Astrocyte of the hippocampus (primary cell): ENCODE results near the gene APBB1.
"Not testable (repeated sequence)": the region's sequence is repeated elsewhere in the genome, so short reads cannot be mapped to it uniquely, and the experiment has no call there.

Source experiments
- DNase-seq: peaks from one replicate; pipeline ENCODE4 v3.0.0; 2011; ENCODE audit warnings: low read depth, low spot score

APBB1 gene

GRCh38 chr11:6417907-6418556 lies 862 bp downstream of the APBB1 start:
- peak; percentile 27 for DNase-seq

- no peak for DNase-seq
These were observed 3.1 kb downstream of the APBB1 start for GRCh38 chr11:6415797-6416196.

- no peak for DNase-seq
These were observed 4.0 kb downstream of the APBB1 start for GRCh38 chr11:6414874-6415328.

- DNase-seq: no peak
These were observed 5.1 kb downstream of the APBB1 start for GRCh38 chr11:6413791-6414201.

GRCh38 chr11:6411594-6412031 lies 7.3 kb downstream of the APBB1 start:
- DNase-seq: no peak

- DNase-seq: no peak
These were observed 8.0 kb downstream of the APBB1 start for GRCh38 chr11:6410695-6411430.

GRCh38 chr11:6406370-6406769 lies 12.5 kb downstream of the APBB1 start:
- DNase-seq: no peak

- no peak for DNase-seq
These were observed 13.0 kb downstream of the APBB1 start for GRCh38 chr11:6405846-6406245.

GRCh38 chr11:6405052-6405667 lies 13.7 kb downstream of the APBB1 start:
- DNase-seq: peak; percentile 79

GRCh38 chr11:6404342-6405051 lies 14.4 kb downstream of the APBB1 start:
- DNase-seq: no peak

GRCh38 chr11:6403539-6403938 lies 15.4 kb downstream of the APBB1 start:
- no peak for DNase-seq

GRCh38 chr11:6402561-6402981 lies 16.3 kb downstream of the APBB1 start:
- no peak for DNase-seq

GRCh38 chr11:6402061-6402470 lies 16.8 kb downstream of the APBB1 start:
- DNase-seq: no peak

GRCh38 chr11:6401464-6401863 lies 17.4 kb downstream of the APBB1 start:
- no peak for DNase-seq

- no peak for DNase-seq
These were observed 18.2 kb downstream of the APBB1 start for GRCh38 chr11:6400431-6401345.

GRCh38 chr11:6397636-6398035 lies 21.3 kb downstream of the APBB1 start:
- peak; percentile 51 for DNase-seq

- no peak for DNase-seq
These were observed 21.7 kb downstream of the APBB1 start for GRCh38 chr11:6397156-6397555.

GRCh38 chr11:6395470-6396060 lies 23.3 kb downstream of the APBB1 start:
- no peak for DNase-seq

- DNase-seq: no peak
These were observed 24.8 kb downstream of the APBB1 start for GRCh38 chr11:6393989-6394670.

GRCh38 chr11:6392251-6392650 lies 26.6 kb downstream of the APBB1 start:
- DNase-seq: not testable (repeated sequence)
